BJ (cell line): ENCODE measurements around the gene MYO1D. TPM values are rescaled to one million over a fixed set of nuclear protein-coding genes. Genes with fewer than 3 reads are reported as not detected.

Experiments
- CTCF ChIA-PET: fragments of 350-600 bp; formaldehyde crosslinking; extraction: SDS; loops from one replicate; lab custom pipeline; 2021; ENCODE audit warnings: antibody characterized with exemption, inconsistent platforms; lab: Yijun Ruan, JAX
- POLR2A ChIA-PET: fragments of 300-600 bp; sonication (Branson Sonifier 250); formaldehyde crosslinking; extraction: SDS; loops from one replicate; lab custom pipeline; 2021; ENCODE audit warnings: antibody characterized with exemption; lab: Charles Lee
- DNase-seq: peaks from one replicate; pipeline ENCODE4 v3.0.0-alpha.2; 2011; ENCODE audit warnings: low read depth
- H3K27me3 ChIP-seq: 2 replicates; pipeline ENCODE4 v1.6.0; 2011; ENCODE audit warnings: low read length; ENCODE audit not compliant: control insufficient read depth, insufficient read depth
- H3K36me3 ChIP-seq: 2 replicates; pipeline ENCODE4 v1.5.1; 2011; ENCODE audit warnings: low read length; ENCODE audit not compliant: control insufficient read depth, insufficient read depth
- H3K4me3 ChIP-seq: 2 replicates; pipeline ENCODE4 v1.5.1; 2011; ENCODE audit warnings: low read depth, mild to moderate bottlenecking, control low read depth, low read length
- CTCF ChIP-seq: IDR thresholded peaks from 2 replicates; pipeline ENCODE4 v1.5.1; 2011; ENCODE audit warnings: low read depth, mild to moderate bottlenecking, control low read depth, inconsistent platforms, low read length, moderate library complexity; ENCODE audit not compliant: insufficient read depth
- polyA plus RNA-seq: library from polyadenylated mRNA; depleted of rRNA; stranded (reverse); fragments of >200 nt; gene quantifications from 2 replicates; pipeline ENCODE4 v1.2.3, GENCODE V29; 2011

Gene MYO1D
- polyA plus RNA-seq, 1 experiment, result 23.6 TPM

GRCh38 chr17:32875230-32875917 is 1.6 kb downstream of the MYO1D start:
- DNase-seq, result no peak
- H3K4me3 ChIP-seq, result peak overlapping the region; percentile 82
- ChIA-PET POLR2A (no interaction called here), CTCF (interaction anchor here (0.6 to 6.5 kb wide), 15 partner anchors 11 to 128 kb away, joined by 3 to 133 read pairs (median 13); no protein-coding TSS in a partner anchor)
- H3K36me3 ChIP-seq, result no peaks in the 10 kb centered on the region
- H3K27me3 ChIP-seq, result no peaks in the 10 kb centered on the region; the same call in 1 of the 2 replicates
- no peak for TF ChIP-seq CTCF

GRCh38 chr17:32873114-32873513 is 3.8 kb downstream of the MYO1D start:
- TF ChIP-seq CTCF, result no peak
- Histone ChIP-seq H3K4me3 (no peak overlapping the region), H3K27me3 (no peaks in the 10 kb centered on the region; the same call in 1 of the 2 replicates), H3K36me3 (no peaks in the 10 kb centered on the region)
- ChIA-PET CTCF (no interaction called here), POLR2A (no interaction called here)
- DNase-seq, result no peak

GRCh38 chr17:32871746-32872145 is 5.2 kb downstream of the MYO1D start:
- Histone ChIP-seq H3K27me3 (no peaks in the 10 kb centered on the region; the same call in 1 of the 2 replicates), H3K4me3 (no peak overlapping the region), H3K36me3 (no peaks in the 10 kb centered on the region)
- no peak for DNase-seq
- no peak for TF ChIP-seq CTCF
- ChIA-PET CTCF (interaction anchor here (1.0 to 1.7 kb wide), 2 partner anchors 68 to 71 kb away, joined by 3 to 4 read pairs; no protein-coding TSS in a partner anchor), POLR2A (no interaction called here)

- Histone ChIP-seq H3K4me3 (no peak overlapping the region), H3K36me3 (no peaks in the 10 kb centered on the region), H3K27me3 (no peaks in the 10 kb centered on the region; the same call in 1 of the 2 replicates)
- TF ChIP-seq CTCF, result no peak
- ChIA-PET CTCF (interaction anchor here (1.0 to 1.7 kb wide), 2 partner anchors 72 to 85 kb away, joined by 4 to 5 read pairs; no protein-coding TSS in a partner anchor), POLR2A (no interaction called here)
- no peak for DNase-seq
Measured at GRCh38 chr17:32870969-32871368, 6.0 kb downstream of the MYO1D start.

- ChIA-PET POLR2A (no interaction called here), CTCF (interaction anchor here (0.7 to 1.4 kb wide), 3 partner anchors 14 to 409 kb away, joined by 3 to 5 read pairs (median 4); no protein-coding TSS in a partner anchor)
- H3K27me3 ChIP-seq, result no peaks in the 10 kb centered on the region; the same call in 1 of the 2 replicates
- no peaks in the 10 kb centered on the region for H3K36me3 ChIP-seq
- no peak for TF ChIP-seq CTCF
- no peak overlapping the region for H3K4me3 ChIP-seq
- DNase-seq, result no peak
Measured at GRCh38 chr17:32870027-32870670, 6.8 kb downstream of the MYO1D start.
